ENCODE measurements around the gene HTRA3.

- TF ChIP-seq POLR2A (IDR thresholded peaks at IDR 0.05) (no peak), CTCF (IDR thresholded peaks at IDR 0.05) (no peak)
These were observed 38.2 kb downstream of the HTRA3 start for GRCh38 chr4:8307714-8308113.

Measured in lower leg skin (tissue), 3 donors.